ENCODE measurements around the gene MARK3.

The MARK3 gene

DNA sequence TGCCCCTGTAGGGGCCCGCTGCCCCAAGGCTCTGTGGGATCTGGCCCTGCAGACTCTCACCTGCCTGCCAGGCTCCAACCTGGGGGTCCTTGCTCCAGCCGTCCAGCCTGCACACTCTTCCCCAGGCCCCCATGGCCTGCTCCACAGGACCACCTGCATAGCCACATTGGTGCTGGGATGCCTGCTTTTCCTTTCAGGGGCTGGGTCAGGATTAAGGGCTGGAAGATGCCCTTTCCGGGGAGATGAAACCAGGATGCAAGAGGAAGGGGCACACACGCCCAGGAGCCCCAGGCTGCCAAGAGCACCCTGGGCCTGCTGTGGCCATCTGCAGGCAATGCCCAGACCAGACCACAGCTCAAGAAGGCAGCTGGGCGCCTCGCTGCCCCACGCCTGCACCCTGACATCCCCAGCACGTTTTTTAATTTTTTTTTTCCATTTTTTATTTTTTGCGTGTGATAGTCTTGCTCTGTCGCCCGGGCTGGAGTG, 162.3 kb downstream of the MARK3 start:
- no peak for DNase-seq (ENCODE audit: low read depth in 2 of 2)

DNA sequence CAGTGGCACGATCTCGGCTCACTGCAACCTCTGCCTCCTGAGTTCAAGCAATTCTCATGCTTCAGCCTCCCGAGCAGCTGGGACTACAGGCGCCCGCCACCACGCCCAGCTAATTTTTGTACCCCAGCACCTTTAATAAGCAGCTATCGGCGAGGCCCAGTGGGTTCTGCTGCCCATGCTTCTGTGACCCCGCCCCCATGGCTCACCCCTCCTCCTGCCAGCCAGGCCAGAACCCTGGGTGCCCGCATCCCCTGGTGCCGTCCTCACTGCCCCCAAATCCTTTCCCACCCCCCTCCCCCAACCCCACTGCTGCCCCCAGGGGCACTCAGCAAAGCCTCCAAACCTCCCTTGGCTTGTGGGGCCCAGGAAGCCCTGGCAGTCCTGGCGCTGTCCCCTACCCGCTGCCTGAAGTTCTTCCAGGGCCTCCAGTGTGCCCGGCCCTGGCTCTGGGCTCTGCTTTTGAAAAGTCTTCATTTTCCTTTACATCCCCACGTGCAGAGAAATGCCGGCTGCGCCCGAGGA, 162.8 kb downstream of the MARK3 start:
- DNase-seq (ENCODE audit: low read depth in 2 of 2), result no peak

DNA sequence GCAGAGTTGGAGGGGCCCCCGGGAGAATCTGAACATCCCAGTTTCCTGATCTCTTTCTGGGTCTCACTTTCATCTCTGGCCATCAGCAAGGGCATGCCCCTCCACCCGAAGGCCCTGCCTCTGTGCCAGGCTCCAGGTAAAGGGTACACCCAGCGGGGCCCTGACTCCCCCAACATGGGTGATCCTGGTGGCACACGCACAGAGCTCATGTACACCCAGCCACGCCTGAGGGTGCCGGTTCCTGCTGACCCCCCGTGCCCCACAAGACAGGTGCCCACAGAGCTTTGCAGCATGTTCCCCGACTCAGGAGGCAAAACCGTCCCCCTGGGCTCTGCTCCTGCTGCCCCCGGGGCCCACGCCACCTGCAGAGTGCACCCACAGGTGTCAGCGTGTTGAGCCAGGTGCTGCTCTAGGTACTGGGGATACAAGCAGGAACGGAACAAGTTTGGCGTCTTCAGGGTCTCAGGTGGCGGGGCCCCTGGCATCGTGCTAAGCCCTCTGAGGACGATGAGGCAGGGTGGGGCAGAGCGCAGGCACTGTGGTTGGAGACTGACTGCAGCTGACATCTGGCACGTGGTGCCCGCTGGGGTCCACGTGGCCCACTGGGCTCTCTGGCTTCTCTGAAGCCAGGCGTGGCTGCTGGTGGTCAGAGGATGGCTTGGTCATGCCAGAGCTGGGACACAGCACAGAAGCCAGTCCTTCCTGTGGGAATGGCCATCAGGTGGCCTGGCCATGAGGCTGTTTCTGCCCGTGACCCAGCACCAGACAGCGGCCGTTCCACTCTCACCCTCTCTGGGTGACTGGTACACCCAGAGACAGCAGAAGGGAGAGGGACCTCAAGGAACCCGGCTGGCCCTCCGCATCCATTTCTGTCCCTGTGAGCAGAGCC, 163.5 kb downstream of the MARK3 start:
- no peak for DNase-seq (ENCODE audit: low read depth in 2 of 2)

DNA sequence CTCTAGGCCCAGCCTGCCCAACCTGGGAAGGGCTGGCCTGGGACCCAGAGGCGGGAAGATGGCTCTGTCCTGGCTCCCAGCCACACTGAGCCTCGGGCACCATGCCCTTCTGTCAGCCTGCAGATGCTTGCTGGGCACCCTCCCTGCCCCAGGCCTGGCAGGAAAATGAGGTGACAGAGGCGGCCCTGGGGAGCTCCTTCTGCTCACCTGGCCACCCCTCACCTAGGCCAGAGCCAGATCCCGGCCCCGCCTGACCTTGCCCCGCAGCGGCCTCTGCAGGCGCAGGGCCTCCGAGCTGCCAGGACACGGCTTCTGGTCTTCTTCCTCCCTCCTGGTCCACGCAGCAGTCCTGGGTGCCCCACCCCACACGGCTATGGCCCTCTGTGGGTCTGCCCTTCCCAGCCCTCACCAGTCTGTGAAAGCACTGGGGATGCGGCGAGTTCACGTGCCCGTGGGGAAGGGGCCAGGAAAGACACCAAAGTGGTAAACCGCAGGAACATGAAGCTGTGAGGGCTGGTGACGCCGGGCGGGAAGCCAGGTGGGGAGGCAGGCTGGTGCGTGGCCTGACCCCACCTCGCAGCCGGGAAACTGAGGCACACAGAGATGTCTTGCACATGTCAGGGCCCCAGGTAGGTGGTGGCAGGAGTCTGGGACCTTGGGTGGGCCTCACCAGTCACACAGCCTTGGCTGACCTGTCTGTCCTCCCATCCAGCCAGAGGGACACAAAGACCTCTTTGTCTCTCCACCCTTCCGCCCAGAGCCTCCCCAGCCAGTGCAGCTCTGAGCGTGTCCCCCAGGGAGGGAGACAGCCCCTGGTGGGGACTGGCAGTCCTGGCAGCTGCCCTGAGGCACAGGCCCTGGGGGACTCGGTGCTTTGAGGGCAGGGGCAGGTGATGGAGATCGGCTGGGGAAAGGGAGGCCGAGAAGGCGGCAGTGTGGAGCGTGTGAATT, 164.4 kb downstream of the MARK3 start:
- DNase-seq (ENCODE audit: low read depth in 2 of 2), result no peak

DNA sequence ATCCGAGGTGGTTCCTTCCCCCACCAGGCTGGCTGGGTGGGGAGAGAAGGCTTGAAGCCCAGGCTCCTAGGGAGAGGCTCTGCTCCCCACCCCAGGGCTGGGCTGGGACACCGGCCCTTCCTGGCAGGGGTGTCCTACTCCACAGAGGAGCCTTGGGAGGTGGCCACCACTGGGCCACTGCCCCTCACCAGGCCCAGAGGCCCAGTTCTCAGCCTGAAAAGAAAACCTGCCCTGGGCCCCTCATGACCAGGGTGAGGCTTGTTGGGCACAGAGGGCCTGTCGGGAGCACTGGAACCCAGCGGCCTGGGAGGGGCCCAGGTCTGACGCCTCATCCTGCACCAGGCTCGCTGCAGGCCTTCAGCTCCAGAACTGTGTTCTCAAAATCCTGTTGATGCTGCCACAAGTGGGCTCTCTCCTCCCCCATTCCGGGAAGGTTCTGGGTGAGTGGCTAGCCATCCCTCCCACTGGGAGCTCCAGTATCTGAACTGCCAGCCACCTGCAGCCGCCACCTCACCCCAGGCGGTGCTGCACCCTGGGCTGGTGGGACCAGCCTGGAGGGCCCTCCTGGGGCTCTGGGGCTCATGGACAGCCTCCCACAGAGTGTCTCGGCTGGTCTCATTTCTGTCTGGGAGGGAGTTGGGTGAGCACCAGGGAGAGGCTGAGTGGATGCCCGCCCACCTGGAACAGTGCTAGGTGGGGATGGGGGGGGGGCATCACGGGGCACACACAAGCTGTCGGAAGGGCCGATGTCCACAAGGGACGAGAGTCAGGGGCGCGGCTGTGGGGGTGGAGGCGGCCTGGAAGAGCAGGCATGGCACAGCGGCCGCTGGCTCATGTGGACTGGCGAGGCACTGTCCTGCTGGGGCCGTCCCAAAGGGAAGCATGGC, 165.5 kb downstream of the MARK3 start:
- DNase-seq (ENCODE audit: low read depth in 2 of 2), result no peak

DNA sequence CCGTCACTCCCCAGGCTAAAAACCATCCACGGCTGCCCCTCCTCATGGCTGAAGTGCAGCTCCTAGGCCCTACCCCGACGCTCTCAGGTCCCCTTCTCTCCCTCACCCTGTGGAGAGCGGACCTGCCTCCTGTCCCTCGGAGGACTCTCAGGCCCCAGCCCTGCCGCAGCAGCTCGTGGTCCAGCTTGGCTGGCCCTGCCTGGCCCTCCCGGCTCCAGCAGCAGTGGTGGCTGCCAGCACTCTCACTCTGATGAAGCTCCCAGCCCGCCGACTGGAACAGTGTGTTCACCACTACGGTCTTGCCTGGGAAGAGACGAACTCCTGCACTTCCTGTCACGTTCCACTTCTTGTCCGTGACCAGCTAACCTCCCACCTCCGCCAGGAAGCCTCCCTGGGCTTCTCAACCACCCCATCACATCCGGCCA, 166.1 kb downstream of the MARK3 start:
- DNase-seq (ENCODE audit: low read depth in 2 of 2), result no peak

DNA sequence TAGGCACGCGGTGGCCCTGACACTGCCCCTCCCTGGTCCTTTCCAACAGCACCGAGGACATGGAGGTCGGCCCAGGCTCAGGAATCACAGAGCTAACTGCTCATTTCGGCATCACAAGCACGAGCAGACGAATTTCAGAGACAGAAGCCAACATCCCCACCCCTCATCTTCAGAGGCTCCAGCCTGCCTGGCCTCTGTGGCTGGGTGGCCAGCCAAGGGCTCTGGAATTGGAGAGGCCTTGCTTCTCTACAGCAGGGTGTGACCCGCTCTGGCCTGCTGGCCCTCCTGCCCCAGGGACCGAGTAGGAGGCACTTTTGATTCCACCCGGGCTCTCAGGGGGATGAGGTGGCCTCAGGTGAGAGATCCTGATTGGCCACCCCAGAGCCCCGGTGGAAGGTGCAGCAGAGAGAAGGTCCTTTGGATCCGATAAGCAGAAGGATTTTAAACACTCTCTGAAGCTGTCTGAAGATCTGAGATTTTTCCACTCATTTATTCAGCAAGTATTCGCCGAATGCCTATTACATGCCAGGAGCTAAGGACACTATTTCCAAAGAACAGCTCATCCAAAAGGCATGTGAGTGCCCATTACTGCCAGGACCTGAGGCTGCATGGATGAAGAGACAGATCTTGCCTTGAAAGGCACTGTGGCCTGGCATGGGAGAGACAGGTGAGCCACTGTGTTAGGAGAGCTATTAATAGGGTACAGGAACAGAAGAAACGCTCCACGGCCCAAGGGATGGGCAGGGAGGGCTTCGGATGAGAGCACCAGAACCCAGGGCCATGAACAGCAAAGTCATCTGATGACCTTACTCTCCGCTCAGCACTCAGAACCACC, 167.0 kb downstream of the MARK3 start:
- no peak for DNase-seq (ENCODE audit: low read depth in 2 of 2)

DNA sequence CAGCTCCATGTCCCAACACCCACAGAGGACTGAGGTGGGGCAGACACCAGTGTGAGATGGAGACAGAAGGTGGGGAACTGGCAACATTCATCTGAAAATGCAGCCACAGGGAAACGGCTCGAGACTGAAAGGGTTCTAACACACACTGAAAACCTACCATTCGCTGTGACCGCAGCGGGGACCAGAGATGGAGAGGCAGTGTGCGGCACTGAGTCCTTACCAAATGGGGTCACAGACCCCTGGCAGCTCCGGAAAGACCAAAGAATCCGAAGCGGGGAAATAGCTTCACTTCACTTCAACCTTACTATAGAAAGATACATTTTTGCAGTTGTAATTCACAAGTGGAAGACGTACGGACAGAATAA, 167.6 kb downstream of the MARK3 start:
- DNase-seq (ENCODE audit: low read depth in 2 of 2), result no peak

All from stimulated activated CD4-positive, alpha-beta T cell treated with anti-CD3 and anti-CD28 coated beads, Interleukin-4, amount 100 ng/mL, for 48 hours (primary cell).